ENCODE results near the gene MOB1A. TPM values are rescaled to one million over a fixed set of nuclear protein-coding genes. Genes with fewer than 3 reads are reported as not detected.

MOB1A gene
- total RNA-seq, 1 donor from 2014 or later, result 96.4 TPM

DNA sequence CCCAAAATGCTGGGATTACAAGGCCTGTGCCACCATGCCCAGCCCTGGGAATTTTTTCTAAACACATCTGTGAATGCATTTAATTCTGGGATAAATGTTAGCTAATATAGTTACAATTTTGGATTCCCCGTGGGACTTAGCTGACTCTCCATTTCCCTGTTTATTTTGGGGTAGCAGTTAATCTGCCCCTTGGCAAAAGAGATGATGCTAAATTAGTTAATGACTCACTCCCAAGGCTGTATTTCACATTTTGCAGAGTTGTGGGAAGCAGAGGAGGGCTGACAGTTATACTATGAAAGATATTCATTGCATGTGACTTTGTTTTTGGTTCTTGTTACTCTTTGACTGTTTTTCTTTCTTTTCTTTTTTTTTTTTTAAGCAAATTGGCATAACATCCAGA, 22.9 kb upstream of the MOB1A start:
- H3K36me3 Mint-ChIP-seq, result no peaks in the 10 kb centered on the region
- DNase-seq (ENCODE audit: low spot score in 2 of 2, unreplicated experiment in 2 of 2), result no peak
- H3K27me3 Mint-ChIP-seq (ENCODE audit: low read depth), result no peaks in the 10 kb centered on the region
- H3K27ac Mint-ChIP-seq, result no peak overlapping the region
- TF ChIP-seq, protein P1, sequence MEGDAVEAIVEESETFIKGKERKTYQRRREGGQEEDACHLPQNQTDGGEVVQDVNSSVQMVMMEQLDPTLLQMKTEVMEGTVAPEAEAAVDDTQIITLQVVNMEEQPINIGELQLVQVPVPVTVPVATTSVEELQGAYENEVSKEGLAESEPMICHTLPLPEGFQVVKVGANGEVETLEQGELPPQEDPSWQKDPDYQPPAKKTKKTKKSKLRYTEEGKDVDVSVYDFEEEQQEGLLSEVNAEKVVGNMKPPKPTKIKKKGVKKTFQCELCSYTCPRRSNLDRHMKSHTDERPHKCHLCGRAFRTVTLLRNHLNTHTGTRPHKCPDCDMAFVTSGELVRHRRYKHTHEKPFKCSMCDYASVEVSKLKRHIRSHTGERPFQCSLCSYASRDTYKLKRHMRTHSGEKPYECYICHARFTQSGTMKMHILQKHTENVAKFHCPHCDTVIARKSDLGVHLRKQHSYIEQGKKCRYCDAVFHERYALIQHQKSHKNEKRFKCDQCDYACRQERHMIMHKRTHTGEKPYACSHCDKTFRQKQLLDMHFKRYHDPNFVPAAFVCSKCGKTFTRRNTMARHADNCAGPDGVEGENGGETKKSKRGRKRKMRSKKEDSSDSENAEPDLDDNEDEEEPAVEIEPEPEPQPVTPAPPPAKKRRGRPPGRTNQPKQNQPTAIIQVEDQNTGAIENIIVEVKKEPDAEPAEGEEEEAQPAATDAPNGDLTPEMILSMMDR (IDR thresholded peaks at IDR 0.05; ENCODE audit: unreplicated experiment), result no peak
- peaks cover 22% of the 10 kb centered on the region for H3K4me1 Mint-ChIP-seq
- H3K4me3 Mint-ChIP-seq, result no peak overlapping the region
- H3K9me3 Mint-ChIP-seq, result no peaks in the 10 kb centered on the region

DNA sequence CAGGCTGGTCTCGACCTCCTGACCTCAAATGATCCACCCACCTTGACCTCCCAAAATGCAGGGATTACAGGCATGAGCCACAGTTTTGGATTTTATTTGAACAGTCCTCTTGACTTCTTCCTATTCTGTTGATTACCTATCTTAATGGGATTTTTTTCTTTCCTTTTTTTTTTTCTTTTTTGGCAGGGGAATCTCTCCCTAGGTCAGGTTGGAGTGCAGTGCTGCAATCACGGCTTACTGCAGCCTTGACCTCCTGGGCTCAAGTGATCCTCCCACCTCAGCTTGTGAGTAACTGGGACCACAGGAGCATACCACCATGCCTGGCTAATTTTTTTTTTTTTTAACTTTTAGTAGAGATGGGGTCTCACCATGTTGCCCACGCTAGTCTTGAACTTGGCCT, 22.5 kb upstream of the MOB1A start:
- peaks cover 22% of the 10 kb centered on the region for H3K4me1 Mint-ChIP-seq
- no peak for DNase-seq (ENCODE audit: low spot score in 2 of 2, unreplicated experiment in 2 of 2)
- H3K9me3 Mint-ChIP-seq, result no peaks in the 10 kb centered on the region
- no peak overlapping the region for H3K27ac Mint-ChIP-seq
- no peaks in the 10 kb centered on the region for H3K36me3 Mint-ChIP-seq
- H3K27me3 Mint-ChIP-seq (ENCODE audit: low read depth), result no peaks in the 10 kb centered on the region
- no peak overlapping the region for H3K4me3 Mint-ChIP-seq
- TF ChIP-seq, protein P1 (IDR thresholded peaks at IDR 0.05; ENCODE audit: unreplicated experiment), result no peak

DNA sequence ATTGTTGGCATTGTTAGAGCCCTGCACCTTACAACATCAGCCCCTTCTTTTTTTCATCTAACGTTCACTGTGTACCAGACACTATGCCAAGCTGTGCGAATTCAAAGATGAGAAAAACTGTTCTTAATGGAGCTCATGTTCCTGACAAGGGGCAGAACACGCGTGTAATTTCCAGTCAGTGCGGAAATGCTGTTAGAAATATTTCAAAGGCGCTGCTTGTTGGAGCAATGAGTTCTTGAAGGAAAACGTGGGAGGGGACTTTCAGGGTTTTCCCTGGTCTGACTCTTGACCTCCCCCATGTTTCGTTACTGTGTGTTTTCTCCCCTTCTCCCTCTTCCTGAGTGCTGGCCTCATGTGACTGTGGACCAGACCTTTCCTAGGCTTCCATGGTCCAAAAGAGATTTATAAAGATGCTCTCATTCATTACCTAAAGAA, 21.2 kb upstream of the MOB1A start:
- Mint-ChIP-seq H3K36me3 (no peaks in the 10 kb centered on the region), H3K27me3 (ENCODE audit: low read depth) (no peaks in the 10 kb centered on the region), H3K4me3 (peak overlapping the region; percentile 87), H3K4me1 (peaks cover 22% of the 10 kb centered on the region), H3K9me3 (no peaks in the 10 kb centered on the region), H3K27ac (peak overlapping the region; percentile 94)
- TF ChIP-seq, protein P1 (IDR thresholded peaks at IDR 0.05; ENCODE audit: unreplicated experiment), result no peak
- DNase-seq (ENCODE audit: low spot score in 2 of 2, unreplicated experiment in 2 of 2), result no peak

DNA sequence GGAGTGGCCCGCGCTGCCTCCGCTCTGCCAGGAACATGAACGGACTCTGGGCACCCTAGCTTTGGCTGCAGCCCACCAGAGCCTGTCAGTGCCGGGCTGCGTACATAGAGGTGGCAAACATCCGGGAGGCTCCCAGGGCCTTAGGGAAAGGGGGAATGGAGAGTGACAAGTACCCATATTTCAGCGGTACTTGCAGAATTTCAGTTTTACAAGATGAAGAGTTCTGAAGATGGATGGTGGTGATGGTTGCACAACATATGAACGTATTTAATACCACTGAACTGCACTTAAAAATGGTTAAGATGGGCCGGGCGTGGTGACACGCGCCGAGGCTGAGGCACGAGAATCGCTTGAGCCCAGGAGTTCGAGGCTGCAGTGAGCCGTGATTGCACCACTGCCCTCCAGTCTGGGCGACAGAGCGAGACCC, 20.6 kb upstream of the MOB1A start:
- Mint-ChIP-seq H3K27me3 (ENCODE audit: low read depth) (no peaks in the 10 kb centered on the region), H3K27ac (peak overlapping the region; percentile 94), H3K4me1 (peaks cover 22% of the 10 kb centered on the region), H3K36me3 (no peaks in the 10 kb centered on the region), H3K4me3 (peak overlapping the region; percentile 87), H3K9me3 (no peaks in the 10 kb centered on the region)
- TF ChIP-seq, protein P1 (IDR thresholded peaks at IDR 0.05; ENCODE audit: unreplicated experiment), result no peak
- no peak for DNase-seq (ENCODE audit: low spot score in 2 of 2, unreplicated experiment in 2 of 2)

DNA sequence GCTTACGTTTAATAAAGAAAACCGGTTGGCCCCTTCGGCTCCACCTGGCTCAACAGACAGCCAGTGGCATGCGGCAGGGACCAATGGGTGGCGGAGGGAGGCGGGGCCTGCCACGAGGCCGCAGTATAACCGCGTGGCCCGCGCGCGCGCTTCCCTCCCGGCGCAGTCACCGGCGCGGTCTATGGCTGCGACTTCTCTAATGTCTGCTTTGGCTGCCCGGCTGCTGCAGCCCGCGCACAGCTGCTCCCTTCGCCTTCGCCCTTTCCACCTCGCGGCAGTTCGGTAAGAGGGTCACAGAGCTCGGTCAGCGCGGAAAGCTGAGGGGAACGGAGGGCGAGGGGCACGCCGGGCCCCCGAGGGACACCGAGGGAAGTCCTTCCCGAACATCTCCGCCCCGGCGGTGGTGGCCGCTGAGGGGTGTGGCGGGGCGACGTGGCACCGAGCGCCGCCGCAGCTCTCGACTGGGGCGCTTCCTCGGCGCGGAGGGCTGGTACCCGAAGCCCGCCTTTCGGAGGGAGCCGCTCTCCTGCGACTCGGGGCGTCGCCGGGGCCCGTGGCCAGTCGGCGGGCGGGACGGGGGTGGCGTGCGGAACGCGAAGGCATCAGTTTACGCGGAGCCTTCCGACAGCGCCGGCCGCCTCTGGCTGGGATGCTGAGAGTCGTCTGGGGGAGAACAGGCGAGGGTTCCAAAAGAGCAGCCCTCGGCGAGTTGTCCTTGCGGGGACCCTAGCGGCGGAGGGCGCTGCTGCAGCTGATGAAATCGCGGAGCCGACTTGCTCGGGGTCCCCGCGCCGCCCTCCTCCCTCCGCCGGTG, 20.0 kb upstream of the MOB1A start, which contains the start of gene MTHFD2:
TSS of gene MTHFD2 (plus strand) at position 155 of the 814 bp plus-strand sequence. CDS start at position 182, 27 bp downstream.
- peak; percentile 82 to 89 for DNase-seq (ENCODE audit: low spot score in 2 of 2, unreplicated experiment in 2 of 2)
- no peaks in the 10 kb centered on the region for H3K9me3 Mint-ChIP-seq
- H3K4me1 Mint-ChIP-seq, result peaks cover 22% of the 10 kb centered on the region
- peak within 1 kb of the TSS; percentile 87 for H3K4me3 Mint-ChIP-seq
- TF ChIP-seq, protein P1 (IDR thresholded peaks at IDR 0.05; ENCODE audit: unreplicated experiment), result peak; percentile 91
- peak within 1 kb of the TSS; percentile 99 for H3K27ac Mint-ChIP-seq
- no peaks in the 10 kb centered on the region for H3K36me3 Mint-ChIP-seq
- H3K27me3 Mint-ChIP-seq (ENCODE audit: low read depth), result no peaks in the 10 kb centered on the region
